ENCODE measurements around the gene VPS26B. TPM values are rescaled to one million over a fixed set of nuclear protein-coding genes. Genes with fewer than 3 reads are reported as not detected.

VPS26B gene
- total RNA-seq, 2 donors from 2014 or later: 32.5 to 33.6 TPM

DNA sequence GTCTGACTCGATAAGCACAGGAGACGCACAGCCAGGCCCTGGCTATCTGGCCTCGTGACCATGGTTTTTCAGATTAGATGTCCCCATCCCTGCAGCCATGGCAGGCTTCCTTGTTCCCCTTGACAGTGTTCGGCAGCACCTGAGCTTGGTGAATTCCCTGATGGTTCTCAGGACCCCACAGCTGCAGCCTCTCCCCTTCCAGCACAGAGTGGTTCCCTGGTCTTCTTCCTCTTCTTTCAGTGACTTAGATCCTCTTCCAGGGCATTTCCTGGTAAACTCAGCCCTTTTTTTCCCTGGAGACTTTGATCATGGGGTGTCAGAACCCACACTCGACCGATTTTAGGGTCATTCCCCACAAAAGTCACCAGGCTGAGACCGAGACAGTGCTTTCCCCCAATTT, 66.2 kb downstream of the VPS26B start:
- H3K4me3 Mint-ChIP-seq: no peak overlapping the region
- no peak overlapping the region for H3K4me3 ChIP-seq (ENCODE audit: low read length)
- no peaks in the 10 kb centered on the region for H3K4me1 ChIP-seq (ENCODE audit: control insufficient read depth, insufficient read depth, low read length)
- no peak overlapping the region for H3K27ac ChIP-seq (ENCODE audit: low read depth, low read length)
- no peaks in the 10 kb centered on the region for H3K36me3 ChIP-seq (ENCODE audit: control insufficient read depth, insufficient read depth, low read length)
- 92 to 97% methylated on average over 4 to 7 of the region's 7 CpGs for WGBS, 2 experiments (ENCODE audit: insufficient coverage in 1 of 2, insufficient read length in 1 of 2)
- no peak overlapping the region for H3K9ac ChIP-seq (ENCODE audit: extremely low read depth, low read length, poor library complexity, severe bottlenecking)
- no peaks in the 10 kb centered on the region for H3K27me3 ChIP-seq (ENCODE audit: control insufficient read depth, insufficient read depth, low read length, poor library complexity, severe bottlenecking)
- H3K27me3 Mint-ChIP-seq (ENCODE audit: insufficient read depth): no peaks in the 10 kb centered on the region
- no peaks in the 10 kb centered on the region for H3K9me3 ChIP-seq (ENCODE audit: control insufficient read depth, low read length)
- H3K4me1 Mint-ChIP-seq: no peaks in the 10 kb centered on the region
- H3K9me3 Mint-ChIP-seq: no peaks in the 10 kb centered on the region
- no peak overlapping the region for H3K27ac Mint-ChIP-seq
- DNase-seq: no peak
- no peaks in the 10 kb centered on the region for H3K36me3 Mint-ChIP-seq (ENCODE audit: low read depth)
- TF ChIP-seq, protein P1, sequence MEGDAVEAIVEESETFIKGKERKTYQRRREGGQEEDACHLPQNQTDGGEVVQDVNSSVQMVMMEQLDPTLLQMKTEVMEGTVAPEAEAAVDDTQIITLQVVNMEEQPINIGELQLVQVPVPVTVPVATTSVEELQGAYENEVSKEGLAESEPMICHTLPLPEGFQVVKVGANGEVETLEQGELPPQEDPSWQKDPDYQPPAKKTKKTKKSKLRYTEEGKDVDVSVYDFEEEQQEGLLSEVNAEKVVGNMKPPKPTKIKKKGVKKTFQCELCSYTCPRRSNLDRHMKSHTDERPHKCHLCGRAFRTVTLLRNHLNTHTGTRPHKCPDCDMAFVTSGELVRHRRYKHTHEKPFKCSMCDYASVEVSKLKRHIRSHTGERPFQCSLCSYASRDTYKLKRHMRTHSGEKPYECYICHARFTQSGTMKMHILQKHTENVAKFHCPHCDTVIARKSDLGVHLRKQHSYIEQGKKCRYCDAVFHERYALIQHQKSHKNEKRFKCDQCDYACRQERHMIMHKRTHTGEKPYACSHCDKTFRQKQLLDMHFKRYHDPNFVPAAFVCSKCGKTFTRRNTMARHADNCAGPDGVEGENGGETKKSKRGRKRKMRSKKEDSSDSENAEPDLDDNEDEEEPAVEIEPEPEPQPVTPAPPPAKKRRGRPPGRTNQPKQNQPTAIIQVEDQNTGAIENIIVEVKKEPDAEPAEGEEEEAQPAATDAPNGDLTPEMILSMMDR (conservative IDR thresholded peaks at IDR 0.05): no peak

GRCh38 chr11:134291196-134291595, 66.7 kb downstream of the VPS26B start:
- Histone ChIP-seq H3K4me3 (ENCODE audit: low read length) (no peak overlapping the region), H3K4me1 (ENCODE audit: control insufficient read depth, insufficient read depth, low read length) (no peaks in the 10 kb centered on the region), H3K27ac (ENCODE audit: low read depth, low read length) (no peak overlapping the region), H3K36me3 (ENCODE audit: control insufficient read depth, insufficient read depth, low read length) (no peaks in the 10 kb centered on the region), H3K9ac (ENCODE audit: extremely low read depth, low read length, poor library complexity, severe bottlenecking) (no peak overlapping the region), H3K27me3 (ENCODE audit: control insufficient read depth, insufficient read depth, low read length, poor library complexity, severe bottlenecking) (no peaks in the 10 kb centered on the region), H3K9me3 (ENCODE audit: control insufficient read depth, low read length) (no peaks in the 10 kb centered on the region)
- Mint-ChIP-seq H3K27ac (no peak overlapping the region), H3K27me3 (ENCODE audit: insufficient read depth) (no peaks in the 10 kb centered on the region), H3K4me3 (no peak overlapping the region), H3K36me3 (ENCODE audit: low read depth) (no peaks in the 10 kb centered on the region), H3K9me3 (no peaks in the 10 kb centered on the region), H3K4me1 (no peaks in the 10 kb centered on the region)
- WGBS, 2 experiments (ENCODE audit: insufficient coverage in 1 of 2, insufficient read length in 1 of 2): 88 to 89% methylated on average over 6 of the region's 6 CpGs
- TF ChIP-seq, protein P1 (conservative IDR thresholded peaks at IDR 0.05): no peak
- DNase-seq: no peak

DNA sequence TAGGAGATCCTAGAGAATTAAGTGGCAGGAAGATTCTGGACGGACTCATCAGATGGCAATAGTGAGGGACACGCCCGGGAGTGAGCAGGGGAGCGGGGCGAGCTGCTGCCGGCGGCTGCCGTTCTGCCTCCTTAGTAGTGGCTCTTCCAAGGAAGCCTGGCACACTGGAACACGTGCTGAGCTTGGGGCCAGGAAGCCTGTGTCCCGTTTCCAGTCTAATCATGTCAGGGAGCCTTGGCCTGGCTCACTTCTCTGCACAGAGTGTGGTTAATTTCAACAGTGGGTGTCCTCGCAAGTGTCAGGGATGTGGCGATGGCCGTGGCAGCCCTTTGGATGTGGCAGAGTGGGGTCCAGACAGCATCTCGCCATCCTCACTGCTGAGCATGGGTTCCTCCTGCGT, 68.2 kb downstream of the VPS26B start:
- Histone ChIP-seq H3K9me3 (ENCODE audit: control insufficient read depth, low read length) (no peaks in the 10 kb centered on the region), H3K27me3 (ENCODE audit: control insufficient read depth, insufficient read depth, low read length, poor library complexity, severe bottlenecking) (no peaks in the 10 kb centered on the region), H3K9ac (ENCODE audit: extremely low read depth, low read length, poor library complexity, severe bottlenecking) (no peak overlapping the region), H3K36me3 (ENCODE audit: control insufficient read depth, insufficient read depth, low read length) (no peaks in the 10 kb centered on the region), H3K4me3 (ENCODE audit: low read length) (no peak overlapping the region), H3K27ac (ENCODE audit: low read depth, low read length) (no peak overlapping the region), H3K4me1 (ENCODE audit: control insufficient read depth, insufficient read depth, low read length) (no peaks in the 10 kb centered on the region)
- Mint-ChIP-seq H3K36me3 (ENCODE audit: low read depth) (no peaks in the 10 kb centered on the region), H3K9me3 (no peaks in the 10 kb centered on the region), H3K27ac (no peak overlapping the region), H3K4me3 (no peak overlapping the region), H3K27me3 (ENCODE audit: insufficient read depth) (no peaks in the 10 kb centered on the region), H3K4me1 (no peaks in the 10 kb centered on the region)
- DNase-seq: no peak
- WGBS, 2 experiments (ENCODE audit: insufficient coverage in 1 of 2, insufficient read length in 1 of 2): 88 to 90% methylated on average over 14 to 15 of the region's 15 CpGs
- TF ChIP-seq, protein P1 (conservative IDR thresholded peaks at IDR 0.05): no peak

Data from endodermal cell (in vitro differentiated cells).